Activated naive CD4-positive, alpha-beta T cell treated with anti-CD3 and anti-CD28 coated beads for 36 hours (primary cell): ENCODE measurements around the gene SLC4A9. TPM values are rescaled to one million over a fixed set of nuclear protein-coding genes. Genes with fewer than 3 reads are reported as not detected.
"Not testable (repeated sequence)": the region's sequence is repeated elsewhere in the genome, so short reads cannot be mapped to it uniquely, and the experiment has no call there.

Source experiments
- CTCF ChIA-PET: fragments of 350-600 bp; sonication (Branson Sonifier 250); formaldehyde crosslinking; loops from one replicate; lab custom pipeline; 2021; ENCODE audit warnings: antibody characterized with exemption; lab: Charles Lee
- DNase-seq: peaks from one replicate; pipeline ENCODE4 v3.0.0-alpha.2; 2020
- H3K27ac Mint-ChIP-seq: one replicate; pipeline ENCODE4 v1.8.0; 2021; ENCODE audit warnings: mild to moderate bottlenecking, mixed read lengths
- H3K27me3 Mint-ChIP-seq: one replicate; pipeline ENCODE4 v1.8.0; 2021; ENCODE audit warnings: low read depth, mixed read lengths
- H3K36me3 Mint-ChIP-seq: one replicate; pipeline ENCODE4 v1.8.0; 2021; ENCODE audit warnings: low read depth, mixed read lengths
- H3K4me1 Mint-ChIP-seq: one replicate; pipeline ENCODE4 v1.8.0; 2021; ENCODE audit warnings: low read depth, mixed read lengths
- H3K4me3 Mint-ChIP-seq: one replicate; pipeline ENCODE4 v1.8.0; 2021; ENCODE audit warnings: mild to moderate bottlenecking, moderate library complexity, mixed read lengths
- H3K9me3 Mint-ChIP-seq: one replicate; pipeline ENCODE4 v1.8.0; 2021; ENCODE audit warnings: mixed read lengths
- intact Hi-C: fragments of 100-400 bp; cut with micrococcal nuclease; formaldehyde crosslinking; loops from one replicate; pipeline ENCODE4 v1.15.1; 2023
- total RNA-seq, 2 experiments: library from RNA; stranded (reverse); gene quantifications; one replicate each; pipeline ENCODE4 v1.2.3, GENCODE V29; 2021

Gene SLC4A9
- total RNA-seq, 2 experiments from 2014 or later = 0.07 to 0.12 TPM

DNA sequence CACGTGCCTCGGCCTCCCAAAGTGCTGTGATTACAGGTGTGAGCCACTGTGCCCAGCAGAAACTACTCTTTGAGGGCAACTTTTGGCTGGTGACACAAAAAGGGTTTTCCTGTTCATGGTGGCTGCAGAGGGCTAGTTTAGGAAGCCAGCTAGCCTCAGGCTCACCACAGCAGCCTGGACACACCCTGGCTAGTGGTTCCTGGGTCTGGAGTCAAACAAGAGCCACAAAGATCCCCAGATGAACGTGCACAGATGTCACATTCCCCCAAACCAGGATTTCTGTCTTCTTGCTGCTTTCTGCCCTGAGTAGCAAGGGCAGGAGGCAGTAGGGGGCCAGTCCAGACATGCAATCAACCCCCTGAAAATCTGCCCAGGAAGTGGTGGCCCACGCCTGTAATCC is 20.4 kb upstream of the SLC4A9 start:
- Mint-ChIP-seq H3K4me1 (peaks cover 39% of the 10 kb centered on the region), H3K4me3 (no peak overlapping the region)
- intact Hi-C loops = no loop called here

DNA sequence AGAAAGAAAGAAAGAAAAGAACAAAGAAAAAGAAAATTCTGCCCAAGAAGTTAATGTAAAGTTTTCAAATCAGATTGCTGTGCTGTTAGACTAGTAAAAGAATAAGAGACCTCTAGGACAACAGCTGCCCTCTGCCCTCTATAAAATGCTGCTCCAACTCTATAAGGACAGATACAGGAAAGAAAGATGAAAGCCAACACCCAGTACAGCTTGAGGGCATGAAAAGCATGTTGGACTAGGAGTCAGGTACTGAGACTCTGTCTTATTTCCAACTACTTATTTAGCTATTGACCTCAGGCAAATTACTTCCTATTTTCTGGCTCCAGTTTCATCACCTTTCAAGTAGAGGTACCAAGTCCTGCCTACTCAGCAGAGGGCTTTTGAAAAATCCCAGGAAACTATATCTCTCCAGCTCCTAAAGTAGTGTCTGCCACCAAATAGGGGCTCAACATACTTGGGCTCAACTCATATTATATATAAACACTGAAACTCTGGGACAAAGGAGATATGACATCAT is 19.3 kb upstream of the SLC4A9 start:
- Mint-ChIP-seq H3K4me3 (peak overlapping the region; percentile 19), H3K4me1 (peaks cover 47% of the 10 kb centered on the region), H3K9me3 (no peaks in the 10 kb centered on the region), H3K27me3 (no peaks in the 10 kb centered on the region), H3K27ac (peak overlapping the region; percentile 47), H3K36me3 (peaks cover 26% of the 10 kb centered on the region)
- CTCF ChIA-PET = interaction anchor here (0.8 to 17.3 kb wide), 4 partner anchors 9 to 99 kb away, joined by 3 to 634 read pairs (median 4); no protein-coding TSS in a partner anchor
- intact Hi-C loops = no loop called here
- no peak for DNase-seq

More for the DNA sequence above, 20.4 kb upstream of the SLC4A9 start:
- no peaks in the 10 kb centered on the region for H3K27me3 Mint-ChIP-seq
- peaks cover 26% of the 10 kb centered on the region for H3K36me3 Mint-ChIP-seq
- H3K27ac Mint-ChIP-seq = no peak overlapping the region
- no peaks in the 10 kb centered on the region for H3K9me3 Mint-ChIP-seq
- DNase-seq = no peak
- CTCF ChIA-PET = interaction anchor here (0.6 kb wide), 1 partner anchor 33 kb away, joined by 3 read pairs; no protein-coding TSS in a partner anchor

DNA sequence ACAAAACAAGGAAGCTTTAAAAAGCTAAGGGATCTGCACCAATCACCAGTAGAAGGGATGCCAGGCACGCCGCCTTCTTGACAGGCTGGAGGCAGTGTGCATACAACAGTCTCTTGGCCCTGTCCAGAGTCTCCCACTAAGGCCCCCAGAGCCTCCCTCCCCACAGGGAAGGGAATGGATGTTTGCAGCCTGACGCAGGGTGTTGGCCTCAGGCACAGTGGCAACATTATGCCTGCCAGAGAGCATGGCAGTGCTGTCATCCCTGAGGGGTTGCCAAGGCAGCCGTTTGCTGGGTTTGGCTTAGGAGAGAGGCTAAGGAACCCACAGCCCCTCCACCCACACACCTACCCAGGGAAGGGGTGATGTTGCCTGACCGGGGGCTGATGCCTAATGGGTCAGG is 18.4 kb upstream of the SLC4A9 start:
- no peaks in the 10 kb centered on the region for H3K9me3 Mint-ChIP-seq
- H3K36me3 Mint-ChIP-seq = peaks cover 26% of the 10 kb centered on the region
- CTCF ChIA-PET = interaction anchor here (0.8 to 17.3 kb wide), 4 partner anchors 8 to 100 kb away, joined by 3 to 634 read pairs (median 15); no protein-coding TSS in a partner anchor
- H3K4me1 Mint-ChIP-seq = peaks cover 47% of the 10 kb centered on the region
- intact Hi-C loops = no loop called here
- no peak for DNase-seq
- H3K27me3 Mint-ChIP-seq = no peaks in the 10 kb centered on the region
- H3K4me3 Mint-ChIP-seq = peak overlapping the region; percentile 83
- peak overlapping the region; percentile 95 for H3K27ac Mint-ChIP-seq

DNA sequence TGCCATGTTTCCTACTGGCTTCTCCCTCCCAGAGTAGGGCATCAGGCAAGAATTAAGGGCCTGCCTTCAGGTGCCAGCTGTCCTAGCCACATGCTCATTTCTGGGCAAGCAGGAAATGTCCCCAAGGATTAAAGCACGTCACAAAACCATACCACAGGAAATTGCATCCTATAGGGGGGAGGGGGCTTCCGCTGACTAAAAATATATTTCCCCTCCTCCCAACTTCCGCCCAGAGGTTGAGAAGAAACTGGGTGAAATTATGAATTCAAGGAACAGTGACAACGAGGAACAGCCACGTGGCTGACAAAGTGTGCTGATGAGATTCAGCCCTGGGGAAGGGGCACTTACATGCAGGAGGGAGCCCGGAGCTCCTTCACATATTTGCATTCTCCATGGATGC is 17.7 kb upstream of the SLC4A9 start:
- Mint-ChIP-seq H3K4me1 (peaks cover 49% of the 10 kb centered on the region), H3K27me3 (no peaks in the 10 kb centered on the region), H3K4me3 (peak overlapping the region; percentile 83), H3K9me3 (no peaks in the 10 kb centered on the region), H3K36me3 (peaks cover 26% of the 10 kb centered on the region), H3K27ac (peak overlapping the region; percentile 95)
- intact Hi-C loops = loop anchor here (1.0 kb wide), 2 partner anchors 39 to 91 kb away; partner anchors contain the start of gene PFDN1
- CTCF ChIA-PET = interaction anchor here (2.7 to 17.3 kb wide), 2 partner anchors 10 to 101 kb away, joined by 24 to 634 read pairs; no protein-coding TSS in a partner anchor
- peak; percentile 82 for DNase-seq

DNA sequence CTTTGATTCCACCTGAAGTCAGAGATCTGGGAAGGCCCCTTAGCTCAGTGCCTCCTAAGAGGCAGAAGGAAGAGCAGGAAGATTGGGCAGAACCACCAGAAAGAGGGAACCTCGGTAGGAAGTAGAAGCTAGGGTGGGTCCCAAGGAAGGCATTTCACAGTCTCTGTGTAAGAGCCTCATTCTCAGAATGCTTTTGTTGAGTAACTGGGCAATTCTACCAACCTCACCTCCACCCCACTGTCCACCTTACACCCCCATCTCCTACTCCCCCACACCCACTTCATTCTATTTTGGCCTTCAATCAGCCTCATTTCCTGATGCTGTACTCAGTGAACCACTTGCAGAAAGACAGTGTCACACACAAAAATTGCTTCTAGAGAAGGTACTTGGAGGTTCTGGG is 17.1 kb upstream of the SLC4A9 start:
- Mint-ChIP-seq H3K9me3 (no peaks in the 10 kb centered on the region), H3K4me3 (peak overlapping the region; percentile 83), H3K27ac (peak overlapping the region; percentile 95), H3K4me1 (peaks cover 49% of the 10 kb centered on the region), H3K36me3 (peaks cover 26% of the 10 kb centered on the region), H3K27me3 (no peaks in the 10 kb centered on the region)
- CTCF ChIA-PET = interaction anchor here (1.3 to 17.3 kb wide), 3 partner anchors 9 to 102 kb away, joined by 5 to 634 read pairs (median 24); no protein-coding TSS in a partner anchor
- DNase-seq = no peak
- intact Hi-C loops = loop anchor here (1.0 kb wide), 2 partner anchors 40 to 92 kb away; partner anchors contain the start of gene PFDN1

DNA sequence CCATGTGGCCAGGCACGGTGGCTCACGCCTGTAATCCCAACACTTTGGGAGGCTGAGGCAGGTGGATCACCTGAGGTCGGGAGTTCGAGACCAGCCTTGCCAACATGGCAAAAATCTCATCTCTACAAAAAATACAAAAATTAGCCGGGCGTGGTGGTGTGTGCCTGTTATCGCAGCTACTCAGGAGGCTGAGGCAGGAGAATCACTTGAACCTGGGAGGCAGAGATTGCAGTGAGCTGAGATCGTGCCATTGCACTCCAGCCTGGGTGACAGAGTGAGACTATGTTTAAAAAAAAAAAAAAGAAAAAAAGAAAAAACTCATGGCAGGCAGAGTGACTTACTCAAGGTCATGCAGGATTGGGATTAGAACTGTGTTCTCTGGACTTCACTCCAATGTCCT is 16.1 kb upstream of the SLC4A9 start:
- not testable (repeated sequence) for H3K9me3 Mint-ChIP-seq, H3K4me3 Mint-ChIP-seq, H3K27ac Mint-ChIP-seq, DNase-seq, H3K27me3 Mint-ChIP-seq
- intact Hi-C loops = loop anchor here (2.0 kb wide), 1 partner anchor 169 kb away; the partner anchor contains the start of gene CYSTM1
- H3K36me3 Mint-ChIP-seq = peaks cover 26% of the 10 kb centered on the region
- CTCF ChIA-PET = interaction anchor here (0.8 to 17.3 kb wide), 4 partner anchors 8 to 197 kb away, joined by 3 to 634 read pairs (median 14); no protein-coding TSS in a partner anchor
- H3K4me1 Mint-ChIP-seq = peaks cover 47% of the 10 kb centered on the region

DNA sequence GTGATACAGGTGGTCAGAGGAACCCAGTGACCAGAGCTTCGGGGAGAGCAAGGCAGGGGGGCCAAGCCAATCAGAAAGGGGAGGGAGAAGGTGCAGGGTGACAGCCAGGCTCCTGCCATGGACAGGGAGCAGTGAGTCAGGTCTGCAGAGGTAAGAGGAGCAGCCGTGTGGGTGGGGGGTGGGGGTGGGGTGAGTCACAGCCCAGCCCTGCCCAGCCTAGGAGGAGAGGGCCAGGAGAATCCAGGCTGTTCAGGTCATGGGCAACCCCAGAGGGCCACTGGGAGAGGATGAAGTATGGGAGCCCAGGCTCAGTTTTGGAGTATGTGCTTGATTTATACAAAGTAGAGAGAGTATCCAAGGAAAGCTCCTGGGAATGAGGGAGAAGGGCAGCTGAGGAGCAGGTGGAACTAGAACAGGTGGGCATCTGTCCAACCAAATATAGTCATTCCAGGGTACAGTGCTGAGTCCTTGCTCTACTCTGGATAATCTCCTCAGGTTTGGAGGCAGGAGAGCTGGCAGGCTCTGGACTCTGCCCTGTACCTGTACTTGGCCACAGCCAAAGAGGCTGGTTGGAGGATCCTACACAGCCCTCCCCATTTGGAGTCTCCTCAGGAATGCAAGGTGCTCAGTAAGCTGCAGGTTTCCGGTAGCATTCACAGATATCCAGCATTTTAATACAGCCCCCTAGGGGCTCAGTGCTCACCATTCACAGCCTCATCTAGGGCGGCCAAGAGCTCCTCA is 15.1 kb upstream of the SLC4A9 start:
- H3K4me3 Mint-ChIP-seq = peak overlapping the region; percentile 75
- intact Hi-C loops = loop anchor here (2.0 kb wide), 1 partner anchor 170 kb away; the partner anchor contains the start of gene CYSTM1
- H3K27ac Mint-ChIP-seq = no peak overlapping the region
- H3K9me3 Mint-ChIP-seq = no peaks in the 10 kb centered on the region
- H3K36me3 Mint-ChIP-seq = peaks cover 26% of the 10 kb centered on the region
- peak; percentile 29 for DNase-seq
- H3K4me1 Mint-ChIP-seq = peaks cover 47% of the 10 kb centered on the region
- CTCF ChIA-PET = interaction anchor here (0.6 to 17.3 kb wide), 7 partner anchors 8 to 103 kb away, joined by 3 to 634 read pairs (median 7); no protein-coding TSS in a partner anchor
- H3K27me3 Mint-ChIP-seq = no peaks in the 10 kb centered on the region

DNA sequence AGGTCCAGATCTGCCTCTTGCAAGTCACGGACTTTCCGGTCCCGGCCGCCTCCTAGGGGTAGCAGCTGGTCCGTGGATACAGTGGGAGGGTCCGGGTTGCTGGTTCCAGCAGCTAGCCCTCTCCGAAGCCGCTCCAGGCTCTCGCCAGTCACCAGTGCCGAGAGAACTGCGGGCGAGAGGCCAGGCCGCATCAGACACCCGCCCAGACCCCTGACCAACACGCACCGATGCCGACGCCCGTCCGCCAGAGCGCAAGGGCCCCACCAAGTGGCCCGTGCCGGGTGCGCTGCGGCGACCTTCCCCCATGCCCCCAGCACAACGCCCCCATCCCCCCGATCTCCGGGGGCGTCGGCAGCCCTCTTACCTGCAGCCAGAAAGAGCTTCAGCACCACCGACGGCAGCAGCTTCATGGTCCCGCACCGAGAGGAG is 14.1 kb upstream of the SLC4A9 start:
- H3K27me3 Mint-ChIP-seq = peaks cover 5% of the 10 kb centered on the region
- CTCF ChIA-PET = interaction anchor here (0.7 to 17.3 kb wide), 10 partner anchors 10 to 105 kb away, joined by 3 to 634 read pairs (median 7); partner anchors contain the start of genes PFDN1 and SLC4A9
- peak overlapping the region; percentile 75 for H3K4me3 Mint-ChIP-seq
- peaks cover 44% of the 10 kb centered on the region for H3K4me1 Mint-ChIP-seq
- H3K36me3 Mint-ChIP-seq = peaks cover 24% of the 10 kb centered on the region
- H3K9me3 Mint-ChIP-seq = no peaks in the 10 kb centered on the region
- no peak overlapping the region for H3K27ac Mint-ChIP-seq
- intact Hi-C loops = loop anchor here (1.0 to 2.0 kb wide), 3 partner anchors 55 to 171 kb away; partner anchors contain the start of genes ANKHD1 and CYSTM1
- DNase-seq = peak; percentile 23

DNA sequence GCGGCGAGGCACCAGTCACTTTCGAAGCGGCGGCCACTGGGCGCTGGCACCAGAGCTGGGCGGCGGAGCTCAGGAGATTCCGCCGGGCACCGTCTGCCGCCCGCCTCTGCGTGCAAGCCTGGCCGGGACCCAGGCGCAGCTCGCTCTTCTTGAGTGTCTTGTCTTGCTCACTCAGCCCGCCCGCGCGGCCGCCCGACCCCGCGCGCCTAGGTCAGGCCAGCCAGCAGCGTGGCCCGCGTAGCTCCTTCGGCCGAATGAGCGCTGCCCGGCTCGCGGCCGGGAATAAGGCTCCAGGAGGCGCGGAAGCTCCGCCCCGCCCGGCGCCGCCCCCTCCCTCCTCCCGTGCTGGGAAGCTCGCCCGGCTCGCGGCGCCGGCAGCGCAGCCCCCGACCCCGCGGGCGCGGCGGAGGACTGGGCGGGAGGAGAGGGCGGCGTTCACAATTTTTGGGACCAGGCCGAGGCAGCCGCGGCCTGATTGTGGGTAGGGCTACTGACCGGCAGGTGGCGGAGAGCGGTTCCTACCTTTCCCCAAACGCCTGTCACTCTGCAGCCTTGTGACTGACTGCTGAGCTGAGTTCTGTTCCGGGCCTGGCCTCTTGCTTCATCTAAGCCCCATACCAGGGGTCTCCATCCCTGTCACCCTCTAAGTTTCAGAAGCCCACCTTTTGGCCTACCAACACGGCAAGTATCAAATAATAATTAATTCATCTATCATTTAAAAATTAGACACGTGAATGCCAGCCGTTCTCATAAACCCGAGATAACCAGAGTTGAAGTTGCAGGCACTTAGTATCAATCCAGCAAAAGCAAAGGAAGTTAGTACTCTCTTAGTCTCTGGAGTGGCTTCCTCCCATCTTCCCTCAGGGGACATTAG is 13.4 kb upstream of the SLC4A9 start, which contains the start of gene HBEGF:
TSS of gene HBEGF (minus strand) at position 256 of the 874 bp plus-strand sequence. CDS start 275 bp downstream, outside the sequence.
- Mint-ChIP-seq H3K36me3 (peaks cover 18% of the 10 kb centered on the region), H3K4me3 (peak within 1 kb of the TSS; percentile 75), H3K4me1 (peaks cover 41% of the 10 kb centered on the region), H3K27ac (peak within 1 kb of the TSS; percentile 41), H3K27me3 (peaks cover 8% of the 10 kb centered on the region), H3K9me3 (no peaks in the 10 kb centered on the region)
- intact Hi-C loops = loop anchor here (1.0 kb wide), 2 partner anchors 55 to 102 kb away; partner anchors contain the start of gene ANKHD1
- peak; percentile 61 for DNase-seq
- CTCF ChIA-PET = interaction anchor here (0.7 to 17.3 kb wide), 16 partner anchors 9 to 365 kb away, joined by 3 to 634 read pairs (median 6); partner anchors contain the start of genes PFDN1 and SLC4A9

DNA sequence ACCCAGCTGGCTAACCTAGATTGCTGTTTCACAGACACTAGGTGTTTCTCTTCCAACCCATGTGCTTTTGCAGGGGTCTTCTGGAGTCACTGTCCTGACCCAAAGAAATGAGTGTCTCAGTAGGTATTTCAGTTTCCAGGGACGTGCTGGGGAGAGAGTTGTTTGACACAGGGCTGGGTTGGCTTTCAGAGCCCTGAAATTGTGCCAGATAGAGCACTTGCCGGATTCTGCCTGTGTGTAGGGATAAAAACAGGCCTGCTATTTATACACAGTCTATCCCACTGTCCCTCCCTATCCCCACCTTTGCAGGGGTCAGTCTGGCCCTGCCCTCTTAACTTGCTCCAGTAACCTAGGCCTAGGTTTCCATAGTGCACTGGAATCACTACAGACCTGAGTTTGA is 12.6 kb upstream of the SLC4A9 start:
- H3K36me3 Mint-ChIP-seq = peaks cover 12% of the 10 kb centered on the region
- intact Hi-C loops = no loop called here
- peaks cover 9% of the 10 kb centered on the region for H3K27me3 Mint-ChIP-seq
- CTCF ChIA-PET = interaction anchor here (0.8 to 17.3 kb wide), 14 partner anchors 8 to 173 kb away, joined by 3 to 634 read pairs (median 6); partner anchors contain the start of gene PFDN1
- H3K4me1 Mint-ChIP-seq = peaks cover 36% of the 10 kb centered on the region
- H3K4me3 Mint-ChIP-seq = peak overlapping the region; percentile 26
- no peaks in the 10 kb centered on the region for H3K9me3 Mint-ChIP-seq
- H3K27ac Mint-ChIP-seq = no peak overlapping the region
- no peak for DNase-seq

DNA sequence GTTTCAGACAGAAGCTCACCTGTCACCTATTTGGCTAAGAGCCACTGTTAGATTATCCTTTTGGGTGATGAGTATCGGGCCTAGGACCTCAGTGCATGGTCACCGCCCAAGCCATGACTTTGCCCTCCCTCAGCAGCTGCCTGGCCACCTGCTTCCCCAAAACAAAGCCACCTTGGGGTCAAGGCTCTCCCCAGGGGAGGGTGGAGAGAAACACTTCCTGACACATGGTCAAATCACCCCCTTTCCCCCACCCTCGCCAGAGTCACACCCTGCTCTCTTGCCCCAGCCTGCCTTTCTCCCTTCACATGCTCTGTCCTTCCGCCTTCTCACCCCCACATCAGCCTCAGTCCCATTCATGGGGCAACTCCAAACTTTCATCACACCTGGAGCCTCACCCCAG is 11.9 kb upstream of the SLC4A9 start:
- DNase-seq = no peak
- Mint-ChIP-seq H3K27me3 (peaks cover 9% of the 10 kb centered on the region), H3K9me3 (no peaks in the 10 kb centered on the region), H3K36me3 (peaks cover 8% of the 10 kb centered on the region), H3K4me1 (peaks cover 29% of the 10 kb centered on the region), H3K4me3 (no peak overlapping the region), H3K27ac (no peak overlapping the region)
- intact Hi-C loops = no loop called here
- CTCF ChIA-PET = interaction anchor here (0.6 to 17.3 kb wide), 7 partner anchors 7 to 970 kb away, joined by 3 to 634 read pairs (median 5); partner anchors contain the start of gene PFDN1
